Measurements from ENCODE around the gene RAB32. TPM values are rescaled to one million over a fixed set of nuclear protein-coding genes. Genes with fewer than 3 reads are reported as not detected.

Gene RAB32
- total RNA-seq, 1 donor from 2014 or later: 54.2 TPM

DNA sequence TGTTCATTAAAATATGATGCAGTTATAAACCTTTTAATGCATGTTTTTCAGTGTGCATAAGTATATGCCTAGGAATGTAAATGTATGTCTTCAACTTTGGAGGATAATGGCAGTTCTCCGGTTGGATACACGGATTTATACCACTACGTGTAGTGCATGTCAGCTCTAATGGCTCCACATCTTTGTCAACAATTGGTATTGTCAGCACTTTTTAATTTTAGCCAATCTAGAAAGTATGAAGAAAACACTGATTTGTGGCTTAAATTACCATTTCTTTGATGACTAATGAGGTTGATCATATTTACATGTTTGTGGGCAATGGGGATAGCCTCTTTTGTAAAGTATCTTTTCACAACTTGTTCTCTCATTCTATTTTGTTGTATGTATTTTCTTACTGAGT, 10.9 kb upstream of the RAB32 start:
- H3K4me1 Mint-ChIP-seq (ENCODE audit: unreplicated experiment): no peaks in the 10 kb centered on the region
- no peak overlapping the region for H3K27ac Mint-ChIP-seq (ENCODE audit: unreplicated experiment)
- no peak for DNase-seq (ENCODE audit: extremely low spot score, unreplicated experiment)
- no peak overlapping the region for H3K4me3 Mint-ChIP-seq (ENCODE audit: unreplicated experiment)
- H3K27me3 Mint-ChIP-seq (ENCODE audit: unreplicated experiment): peaks cover 34% of the 10 kb centered on the region
- TF ChIP-seq, protein P1, sequence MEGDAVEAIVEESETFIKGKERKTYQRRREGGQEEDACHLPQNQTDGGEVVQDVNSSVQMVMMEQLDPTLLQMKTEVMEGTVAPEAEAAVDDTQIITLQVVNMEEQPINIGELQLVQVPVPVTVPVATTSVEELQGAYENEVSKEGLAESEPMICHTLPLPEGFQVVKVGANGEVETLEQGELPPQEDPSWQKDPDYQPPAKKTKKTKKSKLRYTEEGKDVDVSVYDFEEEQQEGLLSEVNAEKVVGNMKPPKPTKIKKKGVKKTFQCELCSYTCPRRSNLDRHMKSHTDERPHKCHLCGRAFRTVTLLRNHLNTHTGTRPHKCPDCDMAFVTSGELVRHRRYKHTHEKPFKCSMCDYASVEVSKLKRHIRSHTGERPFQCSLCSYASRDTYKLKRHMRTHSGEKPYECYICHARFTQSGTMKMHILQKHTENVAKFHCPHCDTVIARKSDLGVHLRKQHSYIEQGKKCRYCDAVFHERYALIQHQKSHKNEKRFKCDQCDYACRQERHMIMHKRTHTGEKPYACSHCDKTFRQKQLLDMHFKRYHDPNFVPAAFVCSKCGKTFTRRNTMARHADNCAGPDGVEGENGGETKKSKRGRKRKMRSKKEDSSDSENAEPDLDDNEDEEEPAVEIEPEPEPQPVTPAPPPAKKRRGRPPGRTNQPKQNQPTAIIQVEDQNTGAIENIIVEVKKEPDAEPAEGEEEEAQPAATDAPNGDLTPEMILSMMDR (IDR thresholded peaks at IDR 0.05): no peak
- H3K36me3 Mint-ChIP-seq (ENCODE audit: unreplicated experiment): no peaks in the 10 kb centered on the region
- H3K9me3 Mint-ChIP-seq (ENCODE audit: unreplicated experiment): peaks cover 3% of the 10 kb centered on the region

DNA sequence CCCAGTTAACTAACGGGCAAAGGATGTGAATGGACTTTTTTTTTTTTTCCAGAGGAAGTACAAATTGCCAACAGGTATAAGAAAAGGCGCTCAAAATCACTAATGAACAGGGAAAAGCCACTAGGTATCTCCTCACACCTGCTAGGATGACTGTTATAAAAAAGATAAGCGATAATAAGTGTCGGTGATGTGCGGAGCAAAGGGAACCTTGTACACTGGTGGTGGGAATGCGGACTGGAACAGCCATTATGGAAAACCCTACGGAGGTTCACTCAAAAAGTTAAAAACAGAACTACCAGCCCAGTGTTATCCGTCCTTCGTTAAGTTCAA, 787 bp upstream of the RAB32 start:
- no peak for DNase-seq (ENCODE audit: extremely low spot score, unreplicated experiment)
- Mint-ChIP-seq H3K27ac (ENCODE audit: unreplicated experiment) (peak overlapping the region; percentile 81), H3K36me3 (ENCODE audit: unreplicated experiment) (no peaks in the 10 kb centered on the region)

DNA sequence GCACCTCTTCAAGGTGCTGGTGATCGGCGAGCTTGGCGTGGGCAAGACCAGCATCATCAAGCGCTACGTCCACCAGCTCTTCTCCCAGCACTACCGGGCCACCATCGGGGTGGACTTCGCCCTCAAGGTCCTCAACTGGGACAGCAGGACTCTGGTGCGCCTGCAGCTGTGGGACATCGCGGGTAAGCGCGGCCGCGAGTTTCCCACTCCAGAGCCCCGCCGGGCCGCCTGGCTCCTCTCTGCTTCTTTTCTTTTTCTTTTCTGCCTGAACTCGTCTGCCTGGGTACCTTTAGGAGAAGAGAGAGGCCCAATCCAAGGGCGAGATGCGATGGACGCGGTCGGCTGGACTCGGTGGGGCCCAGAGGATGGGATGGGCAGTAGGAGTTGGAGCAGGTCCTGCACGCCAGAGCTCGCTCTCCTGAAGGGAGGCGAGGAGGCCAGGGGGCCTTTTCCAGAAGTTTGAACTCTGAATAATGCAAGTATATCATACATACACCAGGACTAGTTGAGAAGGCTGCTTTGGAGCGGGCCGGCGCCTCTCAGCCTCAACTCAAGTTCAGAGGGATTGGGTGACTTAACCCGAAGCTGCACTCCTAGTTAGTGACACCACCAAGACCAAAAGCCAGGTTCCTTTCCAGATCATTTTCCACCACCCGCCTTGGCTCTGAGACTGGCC, 445 bp downstream of the RAB32 start:
- peaks cover 5% of the 10 kb centered on the region for H3K27me3 Mint-ChIP-seq (ENCODE audit: unreplicated experiment)
- peaks cover 3% of the 10 kb centered on the region for H3K9me3 Mint-ChIP-seq (ENCODE audit: unreplicated experiment)
- peak overlapping the region; percentile 99 for H3K27ac Mint-ChIP-seq (ENCODE audit: unreplicated experiment)
- H3K4me1 Mint-ChIP-seq (ENCODE audit: unreplicated experiment): peaks cover 36% of the 10 kb centered on the region
- H3K4me3 Mint-ChIP-seq (ENCODE audit: unreplicated experiment): peak overlapping the region; percentile 100
- peaks cover 2% of the 10 kb centered on the region for H3K36me3 Mint-ChIP-seq (ENCODE audit: unreplicated experiment)
- TF ChIP-seq, protein P1 (IDR thresholded peaks at IDR 0.05): no peak
- no peak for DNase-seq (ENCODE audit: extremely low spot score, unreplicated experiment)

More for the DNA sequence above, 787 bp upstream of the RAB32 start:
- peaks cover 3% of the 10 kb centered on the region for H3K9me3 Mint-ChIP-seq (ENCODE audit: unreplicated experiment)
- H3K27me3 Mint-ChIP-seq (ENCODE audit: unreplicated experiment): peaks cover 9% of the 10 kb centered on the region
- H3K4me3 Mint-ChIP-seq (ENCODE audit: unreplicated experiment): peak overlapping the region; percentile 61
- TF ChIP-seq, protein P1 (IDR thresholded peaks at IDR 0.05): no peak
- peaks cover 34% of the 10 kb centered on the region for H3K4me1 Mint-ChIP-seq (ENCODE audit: unreplicated experiment)

DNA sequence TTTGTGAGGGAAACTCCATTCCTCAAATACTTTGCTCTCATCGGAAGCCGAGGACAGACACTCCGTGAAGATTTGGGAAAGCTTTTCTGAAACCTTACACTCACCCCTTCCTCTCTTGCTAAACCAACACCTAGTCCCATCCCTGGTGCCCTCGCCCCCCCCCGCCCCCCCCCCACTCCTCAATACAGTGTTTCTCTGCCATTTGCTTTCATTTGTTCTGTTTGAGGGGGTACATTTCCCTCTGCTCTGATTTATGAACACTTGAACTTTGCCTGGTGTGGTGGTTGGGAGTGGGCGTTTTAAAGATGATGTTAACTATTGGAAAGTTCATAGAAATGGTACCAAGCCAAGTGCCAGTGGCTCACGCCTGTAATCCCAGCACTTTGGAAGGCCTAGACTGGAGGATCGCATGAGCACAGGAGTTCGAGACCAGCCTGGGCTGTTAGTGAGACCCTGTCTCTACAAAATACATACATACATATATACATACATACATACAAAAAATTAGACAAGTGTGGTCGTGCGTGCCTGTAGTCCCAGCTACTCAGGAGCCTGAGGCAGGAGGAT, 1.1 kb downstream of the RAB32 start:
- H3K36me3 Mint-ChIP-seq (ENCODE audit: unreplicated experiment): peaks cover 8% of the 10 kb centered on the region
- TF ChIP-seq, protein P1 (IDR thresholded peaks at IDR 0.05): no peak
- no peak for DNase-seq (ENCODE audit: extremely low spot score, unreplicated experiment)

DNA sequence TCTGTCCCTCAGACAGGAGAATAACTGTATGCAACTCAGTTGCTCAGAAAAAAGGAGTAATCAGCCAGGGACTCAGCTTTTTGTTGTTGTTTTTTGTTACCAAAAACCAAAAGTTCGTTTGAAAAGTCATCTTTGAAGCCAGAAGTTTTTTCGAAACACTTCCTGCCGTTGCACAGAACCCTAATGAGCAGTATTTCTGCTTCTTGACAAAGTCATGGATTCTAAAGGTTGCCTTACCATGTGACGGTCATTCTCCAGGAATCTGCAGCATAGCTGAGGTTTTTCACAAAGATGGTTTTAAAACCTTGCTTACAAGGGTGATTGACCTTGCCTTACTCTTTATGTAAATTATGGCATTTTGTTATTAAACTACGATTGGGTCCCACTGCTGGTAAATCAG, 1.9 kb downstream of the RAB32 start:
- TF ChIP-seq, protein P1 (IDR thresholded peaks at IDR 0.05): no peak
- peak overlapping the region; percentile 100 for H3K4me3 Mint-ChIP-seq (ENCODE audit: unreplicated experiment)
- H3K4me1 Mint-ChIP-seq (ENCODE audit: unreplicated experiment): peaks cover 43% of the 10 kb centered on the region
- H3K36me3 Mint-ChIP-seq (ENCODE audit: unreplicated experiment): peaks cover 15% of the 10 kb centered on the region
- peak overlapping the region; percentile 99 for H3K27ac Mint-ChIP-seq (ENCODE audit: unreplicated experiment)
- H3K9me3 Mint-ChIP-seq (ENCODE audit: unreplicated experiment): peaks cover 3% of the 10 kb centered on the region
- H3K27me3 Mint-ChIP-seq (ENCODE audit: unreplicated experiment): peaks cover 3% of the 10 kb centered on the region
- no peak for DNase-seq (ENCODE audit: extremely low spot score, unreplicated experiment)

More for the DNA sequence above, 1.1 kb downstream of the RAB32 start:
- Mint-ChIP-seq H3K27ac (ENCODE audit: unreplicated experiment) (peak overlapping the region; percentile 99), H3K4me1 (ENCODE audit: unreplicated experiment) (peaks cover 39% of the 10 kb centered on the region), H3K9me3 (ENCODE audit: unreplicated experiment) (peaks cover 3% of the 10 kb centered on the region), H3K4me3 (ENCODE audit: unreplicated experiment) (peak overlapping the region; percentile 100), H3K27me3 (ENCODE audit: unreplicated experiment) (peaks cover 3% of the 10 kb centered on the region)

Data from osteocyte (in vitro differentiated cells).